Activated B cell treated with CpG ODN at 0.5 μM for 24 hours (primary cell): ENCODE measurements around the gene CYTH2. TPM values are rescaled to one million over a fixed set of nuclear protein-coding genes. Genes with fewer than 3 reads are reported as not detected.

Source experiments
- ATAC-seq: fragments of 200-7000 bp; cut with Tn5 transposase; one replicate; pipeline ENCODE4 v1.10.0; 2021; ENCODE audit warnings: low read depth, mild to moderate bottlenecking, moderate library complexity
- CTCF ChIA-PET: fragments of 350-600 bp; sonication (Branson Sonifier 250); formaldehyde crosslinking; loops from one replicate; lab custom pipeline; 2021; ENCODE audit warnings: antibody characterized with exemption; lab: Charles Lee
- POLR2A ChIA-PET: fragments of 350-600 bp; sonication (Branson Sonifier 250); formaldehyde crosslinking; loops from one replicate; lab custom pipeline; 2021; ENCODE audit warnings: antibody characterized with exemption; lab: Charles Lee
- DNase-seq: peaks from one replicate; pipeline ENCODE4 v3.0.0; 2022
- H3K27ac Mint-ChIP-seq: one replicate; pipeline ENCODE4 v1.8.0; 2020; ENCODE audit warnings: mixed read lengths
- H3K27me3 Mint-ChIP-seq: one replicate; pipeline ENCODE4 v1.8.0; 2021; ENCODE audit warnings: mixed read lengths
- H3K36me3 Mint-ChIP-seq: one replicate; pipeline ENCODE4 v1.8.0; 2021; ENCODE audit warnings: low read depth, mixed read lengths
- H3K4me1 Mint-ChIP-seq: one replicate; pipeline ENCODE4 v1.8.0; 2021; ENCODE audit warnings: mixed read lengths
- H3K4me3 Mint-ChIP-seq: one replicate; pipeline ENCODE4 v1.8.0; 2020; ENCODE audit warnings: mild to moderate bottlenecking, mixed read lengths
- H3K9me3 Mint-ChIP-seq: one replicate; pipeline ENCODE4 v1.8.0; 2020; ENCODE audit warnings: mixed read lengths
- CTCF ChIP-seq: fragments of 200-600 bp; IDR thresholded peaks from one replicate; pipeline ENCODE4 v1.8.0; 2022; ENCODE audit warnings: antibody characterized with exemption, mild to moderate bottlenecking
- intact Hi-C: fragments of 100-400 bp; cut with micrococcal nuclease; formaldehyde crosslinking; loops from one replicate; pipeline ENCODE4 v1.15.1; 2024
- total RNA-seq: library from RNA; stranded (reverse); gene quantifications from 2 replicates; pipeline ENCODE4 v1.2.3, GENCODE V29; 2022

Gene CYTH2
- total RNA-seq, 1 donor from 2014 or later: 35.6 TPM

- intact Hi-C loops: no loop called here
- H3K27me3 Mint-ChIP-seq: peaks cover 1% of the 10 kb centered on the region
- H3K4me1 Mint-ChIP-seq: peaks cover 11% of the 10 kb centered on the region
- H3K27ac Mint-ChIP-seq: no peak overlapping the region
- ChIA-PET POLR2A (interaction anchor here (1.3 kb wide), 1 partner anchor 9 kb away, joined by 4 read pairs; no protein-coding TSS in a partner anchor), CTCF (no interaction called here)
- no peak for TF ChIP-seq CTCF
- no peak overlapping the region for H3K4me3 Mint-ChIP-seq
- no peak for ATAC-seq
- H3K9me3 Mint-ChIP-seq: no peaks in the 10 kb centered on the region
- peaks cover 46% of the 10 kb centered on the region for H3K36me3 Mint-ChIP-seq
- DNase-seq: no peak
These were observed 9.4 kb downstream of the CYTH2 start for GRCh38 chr19:48478339-48479256.

DNA sequence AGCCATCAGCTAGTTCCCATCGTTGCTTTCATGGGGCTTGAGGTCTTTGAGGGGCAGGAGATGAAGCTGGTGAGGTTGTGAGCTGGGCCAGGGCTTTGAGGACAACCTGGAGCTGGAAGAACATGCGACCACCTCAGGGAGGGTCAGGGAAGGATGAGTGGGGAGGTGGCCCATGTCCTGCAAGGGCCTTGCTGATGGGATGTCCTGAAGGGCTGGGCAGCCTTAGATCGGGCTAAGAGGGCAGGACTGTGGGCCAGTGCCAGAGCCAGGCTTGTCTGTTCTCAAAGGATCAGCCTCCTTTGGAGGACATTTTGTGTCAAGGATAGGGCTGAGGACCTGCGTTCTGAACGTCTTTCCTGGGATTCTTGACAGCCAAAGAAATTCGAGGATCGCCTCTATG is 10.5 kb downstream of the CYTH2 start:
- no peak for TF ChIP-seq CTCF
- ChIA-PET CTCF (interaction anchor here (2.4 kb wide), 1 partner anchor 10 kb away, joined by 14 read pairs; no protein-coding TSS in a partner anchor), POLR2A (interaction anchor here (0.6 to 1.3 kb wide), 4 partner anchors 10 to 231 kb away, joined by 3 to 4 read pairs (median 4); no protein-coding TSS in a partner anchor)
- peaks cover 11% of the 10 kb centered on the region for H3K4me1 Mint-ChIP-seq
- no peaks in the 10 kb centered on the region for H3K9me3 Mint-ChIP-seq
- H3K36me3 Mint-ChIP-seq: peaks cover 36% of the 10 kb centered on the region
- peak overlapping the region; percentile 84 for H3K4me3 Mint-ChIP-seq
- peaks cover 1% of the 10 kb centered on the region for H3K27me3 Mint-ChIP-seq
- no peak overlapping the region for H3K27ac Mint-ChIP-seq
- DNase-seq (no peak), ATAC-seq (no peak)
- intact Hi-C loops: loop anchor here (1.0 kb wide), 1 partner anchor 10 kb away; the partner anchor contains the start of gene CYTH2

- Mint-ChIP-seq H3K27me3 (peaks cover 1% of the 10 kb centered on the region), H3K4me1 (peaks cover 11% of the 10 kb centered on the region), H3K9me3 (no peaks in the 10 kb centered on the region), H3K27ac (no peak overlapping the region), H3K36me3 (peaks cover 31% of the 10 kb centered on the region), H3K4me3 (peak overlapping the region; percentile 84)
- POLR2A ChIA-PET: interaction anchor here (1.1 to 1.3 kb wide), 3 partner anchors 10 to 25 kb away, joined by 4 read pairs; no protein-coding TSS in a partner anchor
- intact Hi-C loops: loop anchor here (1.0 kb wide), 1 partner anchor 11 kb away; the partner anchor contains the start of gene CYTH2
- DNase-seq (no peak), ATAC-seq (peak; percentile 66)
- CTCF ChIA-PET: interaction anchor here (2.4 kb wide), 1 partner anchor 10 kb away, joined by 14 read pairs; no protein-coding TSS in a partner anchor
- TF ChIP-seq CTCF: no peak
These were observed 11.0 kb downstream of the CYTH2 start for GRCh38 chr19:48480183-48480557.

DNA sequence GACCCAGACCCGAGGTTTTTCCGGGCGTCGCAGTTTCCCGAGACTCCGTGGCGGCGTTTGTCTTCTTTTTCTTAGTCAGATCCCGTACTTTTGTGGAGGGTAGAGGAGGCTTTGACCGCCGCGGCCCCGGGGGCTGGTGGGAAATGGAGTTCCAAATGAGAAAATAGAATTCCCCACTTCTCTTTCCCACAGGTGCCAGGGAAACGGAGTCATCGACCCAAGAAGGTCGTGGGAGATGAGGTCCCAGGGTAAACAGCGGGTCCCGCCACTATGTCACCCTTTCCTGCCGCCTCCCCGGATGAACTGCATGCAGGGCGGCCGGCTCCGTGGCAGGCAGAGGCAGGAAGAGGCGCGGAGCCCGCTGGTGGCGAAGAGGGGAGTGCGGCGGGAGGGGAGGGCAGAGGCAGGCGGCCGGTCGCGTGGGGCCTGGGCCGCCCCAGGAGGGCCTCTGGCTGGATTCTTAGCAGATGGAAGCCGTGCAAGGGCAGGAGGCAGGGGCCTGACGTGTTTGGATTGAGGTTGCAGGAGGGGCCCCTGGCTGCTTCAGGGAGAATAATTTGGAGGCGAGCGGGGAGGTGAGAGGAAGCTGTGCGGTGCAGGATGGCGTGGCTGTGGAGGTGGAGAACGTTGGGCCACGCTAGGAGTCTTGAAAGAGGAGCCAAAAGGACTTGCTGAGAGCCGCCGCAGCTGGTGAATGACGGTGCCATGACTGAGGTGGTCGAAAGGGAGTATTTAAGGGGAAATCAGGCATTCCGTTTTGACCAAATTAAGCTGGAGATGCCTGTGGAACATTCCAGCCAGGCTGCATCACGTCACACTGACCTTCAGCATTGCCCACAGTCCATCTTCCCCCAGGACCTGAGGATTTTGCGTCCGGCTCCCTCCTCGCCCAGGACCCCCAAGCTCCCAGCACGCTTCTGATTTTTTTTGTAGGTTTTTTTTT is 11.7 kb downstream of the CYTH2 start:
- DNase-seq (no peak), ATAC-seq (peak; percentile 73)
- TF ChIP-seq CTCF: no peak
- peaks cover 1% of the 10 kb centered on the region for H3K27me3 Mint-ChIP-seq
- H3K4me3 Mint-ChIP-seq: peak overlapping the region; percentile 84
- ChIA-PET POLR2A (interaction anchor here (0.6 to 1.2 kb wide), 9 partner anchors 9 to 1106 kb away, joined by 3 to 4 read pairs (median 3); partner anchors contain the start of genes PLA2G4C, RPL18 and SPHK2), CTCF (interaction anchor here (0.6 to 2.4 kb wide), 2 partner anchors 9 to 103 kb away, joined by 3 to 14 read pairs; no protein-coding TSS in a partner anchor)
- H3K36me3 Mint-ChIP-seq: peaks cover 24% of the 10 kb centered on the region
- intact Hi-C loops: loop anchor here (1.0 kb wide), 1 partner anchor 12 kb away; the partner anchor contains the start of gene CYTH2
- peaks cover 11% of the 10 kb centered on the region for H3K4me1 Mint-ChIP-seq
- no peaks in the 10 kb centered on the region for H3K9me3 Mint-ChIP-seq
- no peak overlapping the region for H3K27ac Mint-ChIP-seq
